Kidney epithelial cell (primary cell): ENCODE results near the gene DDX39A. TPM values are rescaled to one million over a fixed set of nuclear protein-coding genes. Genes with fewer than 3 reads are reported as not detected.
"Not testable (repeated sequence)": the region's sequence is repeated elsewhere in the genome, so short reads cannot be mapped to it uniquely, and the experiment has no call there.

ENCODE experiments used
- DNase-seq: peaks from one replicate; pipeline ENCODE4 v3.0.0-alpha.2; 2010; ENCODE audit warnings: low read depth
- H3K27me3 ChIP-seq: 2 replicates; pipeline ENCODE4 v1.6.0; 2011; ENCODE audit warnings: low read length; ENCODE audit not compliant: control insufficient read depth, insufficient read depth
- H3K36me3 ChIP-seq: 2 replicates; pipeline ENCODE4 v1.5.1; 2011; ENCODE audit warnings: low read length; ENCODE audit not compliant: control insufficient read depth, insufficient read depth
- H3K4me3 ChIP-seq: 2 replicates; pipeline ENCODE4 v1.5.1; 2011; ENCODE audit warnings: low read depth, mild to moderate bottlenecking, control low read depth, low read length
- total RNA-seq: library from RNA; depleted of rRNA; stranded (reverse); fragments of >200 nt; gene quantifications from 2 replicates; pipeline ENCODE4 v1.2.3, GENCODE V29; 2015
- TF ChIP-seq, protein P1 (sequence below): IDR thresholded peaks from 2 replicates; pipeline ENCODE4 v1.5.1; 2011; ENCODE audit warnings: mild to moderate bottlenecking, moderate library complexity, low read length, control low read depth, inconsistent platforms; ENCODE audit not compliant: insufficient read depth, poor library complexity, severe bottlenecking

Gene DDX39A
- total RNA-seq, 1 donor from 2014 or later: 96.4 TPM

DNA sequence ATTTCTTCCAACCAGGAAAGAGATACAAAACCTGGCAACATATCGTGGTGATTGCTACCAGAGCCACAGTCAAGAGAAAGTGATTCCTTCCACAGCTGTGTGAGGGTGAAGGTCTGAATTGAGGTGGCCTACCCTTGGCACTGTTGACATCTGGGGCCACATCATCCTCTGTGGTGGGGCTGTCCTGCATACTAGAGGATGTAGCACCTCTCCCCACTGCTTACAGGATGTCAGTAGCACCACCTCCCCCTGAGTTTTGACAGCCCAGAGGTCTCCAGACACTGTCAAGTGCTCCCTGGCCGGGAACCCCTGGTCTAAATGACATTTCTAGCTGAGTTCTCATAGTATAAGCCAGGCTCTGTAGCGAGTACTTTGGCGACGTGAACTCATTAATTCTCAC lies 40.6 kb upstream of the DDX39A start:
- no peak overlapping the region for H3K4me3 ChIP-seq
- H3K36me3 ChIP-seq: no peaks in the 10 kb centered on the region
- no peaks in the 10 kb centered on the region for H3K27me3 ChIP-seq
- TF ChIP-seq, protein P1, sequence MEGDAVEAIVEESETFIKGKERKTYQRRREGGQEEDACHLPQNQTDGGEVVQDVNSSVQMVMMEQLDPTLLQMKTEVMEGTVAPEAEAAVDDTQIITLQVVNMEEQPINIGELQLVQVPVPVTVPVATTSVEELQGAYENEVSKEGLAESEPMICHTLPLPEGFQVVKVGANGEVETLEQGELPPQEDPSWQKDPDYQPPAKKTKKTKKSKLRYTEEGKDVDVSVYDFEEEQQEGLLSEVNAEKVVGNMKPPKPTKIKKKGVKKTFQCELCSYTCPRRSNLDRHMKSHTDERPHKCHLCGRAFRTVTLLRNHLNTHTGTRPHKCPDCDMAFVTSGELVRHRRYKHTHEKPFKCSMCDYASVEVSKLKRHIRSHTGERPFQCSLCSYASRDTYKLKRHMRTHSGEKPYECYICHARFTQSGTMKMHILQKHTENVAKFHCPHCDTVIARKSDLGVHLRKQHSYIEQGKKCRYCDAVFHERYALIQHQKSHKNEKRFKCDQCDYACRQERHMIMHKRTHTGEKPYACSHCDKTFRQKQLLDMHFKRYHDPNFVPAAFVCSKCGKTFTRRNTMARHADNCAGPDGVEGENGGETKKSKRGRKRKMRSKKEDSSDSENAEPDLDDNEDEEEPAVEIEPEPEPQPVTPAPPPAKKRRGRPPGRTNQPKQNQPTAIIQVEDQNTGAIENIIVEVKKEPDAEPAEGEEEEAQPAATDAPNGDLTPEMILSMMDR: no peak
- DNase-seq: no peak

- not testable (repeated sequence) for DNase-seq, H3K27me3 ChIP-seq, H3K4me3 ChIP-seq, H3K36me3 ChIP-seq
Measured at GRCh38 chr19:14452303-14452702, 33.2 kb upstream of the DDX39A start.

DNA sequence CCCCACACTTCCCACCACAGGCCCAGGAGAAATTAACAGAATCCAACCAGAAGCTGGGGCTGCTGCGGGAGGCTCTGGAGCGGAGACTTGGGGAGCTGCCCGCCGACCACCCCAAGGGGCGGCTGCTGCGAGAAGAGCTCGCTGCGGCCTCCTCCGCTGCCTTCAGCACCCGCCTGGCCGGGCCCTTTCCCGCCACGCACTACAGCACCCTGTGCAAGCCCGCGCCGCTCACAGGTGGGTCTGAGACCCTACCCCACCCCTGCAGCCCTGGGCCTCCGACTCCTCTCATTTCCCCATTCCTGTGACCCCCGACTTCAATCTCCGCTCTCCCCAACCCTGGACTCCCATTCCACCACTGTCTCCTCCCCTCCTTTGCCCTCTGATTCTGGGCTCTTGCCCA lies 31.7 kb upstream of the DDX39A start:
- DNase-seq: no peak
- Histone ChIP-seq H3K27me3 (no peaks in the 10 kb centered on the region), H3K4me3 (no peak overlapping the region), H3K36me3 (peaks cover 8% of the 10 kb centered on the region)
- TF ChIP-seq, protein P1: no peak

GRCh38 chr19:14450168-14450874 lies 31.2 kb upstream of the DDX39A start:
- H3K36me3 ChIP-seq: peaks cover 8% of the 10 kb centered on the region
- no peaks in the 10 kb centered on the region for H3K27me3 ChIP-seq
- no peak for DNase-seq
- TF ChIP-seq, protein P1: no peak
- no peak overlapping the region for H3K4me3 ChIP-seq

GRCh38 chr19:14449321-14449720 lies 30.2 kb upstream of the DDX39A start:
- no peak overlapping the region for H3K4me3 ChIP-seq
- no peak for DNase-seq
- H3K36me3 ChIP-seq: peaks cover 10% of the 10 kb centered on the region
- H3K27me3 ChIP-seq: no peaks in the 10 kb centered on the region
- TF ChIP-seq, protein P1: no peak

GRCh38 chr19:14446336-14447036 lies 27.3 kb upstream of the DDX39A start:
- TF ChIP-seq, protein P1: no peak

More at GRCh38 chr19:14446336-14447036, 27.3 kb upstream of the DDX39A start:
- H3K27me3 ChIP-seq: no peaks in the 10 kb centered on the region
- no peak for DNase-seq
- H3K36me3 ChIP-seq: peaks cover 17% of the 10 kb centered on the region
- no peak overlapping the region for H3K4me3 ChIP-seq
